Mesenchymal stem cell (in vitro differentiated cells and primary cell): ENCODE results near the gene IRF9.
A peak's percentile ranks its signal among the peaks of the same experiment; 100 is the strongest.

Source experiments
- DNase-seq: peaks from one replicate; pipeline ENCODE4 v3.0.0-alpha.2; 2013
- H2AFZ ChIP-seq: one replicate; pipeline ENCODE4 v1.6.1; 2013; ENCODE audit warnings: low read depth, mild to moderate bottlenecking, control low read depth, inconsistent platforms, low read length, moderate library complexity
- H2AK5ac ChIP-seq: 2 replicates; pipeline ENCODE4 v1.6.1; 2013; ENCODE audit warnings: low read length, moderate library complexity, mild to moderate bottlenecking, inconsistent platforms; ENCODE audit not compliant: severe bottlenecking
- H2BK120ac ChIP-seq: one replicate; pipeline ENCODE4 v1.6.1; 2013; ENCODE audit warnings: low read depth, mild to moderate bottlenecking, inconsistent platforms, low read length, moderate library complexity
- H2BK12ac ChIP-seq, 2 experiments: one replicate each; pipeline ENCODE4 v1.6.1; 2013; ENCODE audit warnings: inconsistent platforms in 2 of 2, low read length in 2 of 2, mild to moderate bottlenecking in 2 of 2, moderate library complexity in 2 of 2, control low read depth in 1 of 2
- H2BK15ac ChIP-seq: one replicate; pipeline ENCODE4 v1.6.1; 2013; ENCODE audit warnings: mild to moderate bottlenecking, low read depth, inconsistent platforms; ENCODE audit not compliant: poor library complexity, severe bottlenecking
- H2BK5ac ChIP-seq: 2 replicates; pipeline ENCODE4 v1.6.1; 2013; ENCODE audit warnings: low read depth, mild to moderate bottlenecking, low read length, control low read depth, inconsistent platforms; ENCODE audit not compliant: poor library complexity, severe bottlenecking
- H3K14ac ChIP-seq, 2 experiments: one replicate each; pipeline ENCODE4 v1.6.1; 2013; ENCODE audit warnings: inconsistent platforms in 2 of 2, low read length in 2 of 2, control low read depth in 1 of 2, mild to moderate bottlenecking in 1 of 2, moderate library complexity in 1 of 2
- H3K18ac ChIP-seq, 2 experiments: one replicate each; pipeline ENCODE4 v1.6.1; 2013; ENCODE audit warnings: inconsistent platforms in 2 of 2, low read length in 2 of 2, control low read depth in 1 of 2, low read depth in 1 of 2, mild to moderate bottlenecking in 1 of 2
- H3K23ac ChIP-seq, 2 experiments: one replicate each; pipeline ENCODE4 v1.6.1; 2013; ENCODE audit warnings: inconsistent platforms in 2 of 2, low read length in 2 of 2, mild to moderate bottlenecking in 2 of 2, moderate library complexity in 2 of 2, control low read depth in 1 of 2
- H3K27ac ChIP-seq: 2 replicates; pipeline ENCODE4 v1.5.1; 2013; ENCODE audit warnings: mild to moderate bottlenecking, moderate library complexity, low read length, control low read depth, inconsistent platforms; ENCODE audit not compliant: poor library complexity, severe bottlenecking
- H3K27me3 ChIP-seq, 2 experiments: 2 replicates each; pipeline versions ENCODE4 v1.6.1 to v1.7.0; 2013; ENCODE audit warnings: low read length in 2 of 2, mild to moderate bottlenecking in 2 of 2, moderate library complexity in 2 of 2, control low read depth in 1 of 2, inconsistent platforms in 1 of 2; ENCODE audit not compliant: control insufficient read depth in 1 of 2, insufficient read depth in 1 of 2
- H3K36me3 ChIP-seq, 2 experiments: 2 replicates each; pipeline versions ENCODE4 v1.6.1 to v1.7.0; 2013; ENCODE audit warnings: low read length in 2 of 2, control low read depth in 1 of 2, inconsistent platforms in 1 of 2, low read depth in 1 of 2, mild to moderate bottlenecking in 1 of 2; ENCODE audit not compliant: insufficient read depth in 2 of 2, control insufficient read depth in 1 of 2
- H3K4ac ChIP-seq, 2 experiments: one replicate each; pipeline ENCODE4 v1.6.1; 2013; ENCODE audit warnings: inconsistent platforms in 2 of 2, low read length in 2 of 2, mild to moderate bottlenecking in 2 of 2, moderate library complexity in 2 of 2, control low read depth in 1 of 2, low read depth in 1 of 2
- H3K4me1 ChIP-seq: 2 replicates; pipeline ENCODE4 v1.6.1; 2013; ENCODE audit warnings: low read depth, low read length, control low read depth; ENCODE audit not compliant: control insufficient read depth, insufficient read depth
- H3K4me2 ChIP-seq: 2 replicates; pipeline ENCODE4 v1.6.1; 2013; ENCODE audit warnings: low read length, mild to moderate bottlenecking, inconsistent platforms; ENCODE audit not compliant: poor library complexity, severe bottlenecking
- H3K4me3 ChIP-seq, 2 experiments: 2 replicates each; pipeline versions ENCODE4 v1.5.1 to v1.7.0; 2013; ENCODE audit warnings: low read length in 2 of 2, mild to moderate bottlenecking in 2 of 2, control low read depth in 1 of 2, low read depth in 1 of 2; ENCODE audit not compliant: insufficient read depth in 1 of 2
- H3K79me1 ChIP-seq: replicated peaks from 2 replicates; pipeline ENCODE4 v1.6.1; 2013; ENCODE audit warnings: mild to moderate bottlenecking, control low read depth, low read length, inconsistent platforms; ENCODE audit not compliant: poor library complexity, severe bottlenecking
- H3K9ac ChIP-seq: 2 replicates; pipeline ENCODE4 v1.7.0; 2013; ENCODE audit warnings: mild to moderate bottlenecking, low read length, moderate library complexity
- H3K9me3 ChIP-seq: 2 replicates; pipeline ENCODE4 v1.7.0; 2013; ENCODE audit warnings: mild to moderate bottlenecking, low read length; ENCODE audit not compliant: control insufficient read depth
- H4K8ac ChIP-seq: one replicate; pipeline ENCODE4 v1.6.1; 2013; ENCODE audit warnings: inconsistent platforms, mild to moderate bottlenecking, low read length, moderate library complexity
- H4K91ac ChIP-seq: one replicate; pipeline ENCODE4 v1.6.1; 2013; ENCODE audit warnings: mild to moderate bottlenecking, low read length, inconsistent platforms
- WGBS: methylation state at CpG from one replicate; pipeline ENCODE4 v1.1.7; 2013; ENCODE audit warnings: mixed read lengths; 5-methylcytosine and 5-hydroxymethylcytosine counted together

Gene IRF9

DNA sequence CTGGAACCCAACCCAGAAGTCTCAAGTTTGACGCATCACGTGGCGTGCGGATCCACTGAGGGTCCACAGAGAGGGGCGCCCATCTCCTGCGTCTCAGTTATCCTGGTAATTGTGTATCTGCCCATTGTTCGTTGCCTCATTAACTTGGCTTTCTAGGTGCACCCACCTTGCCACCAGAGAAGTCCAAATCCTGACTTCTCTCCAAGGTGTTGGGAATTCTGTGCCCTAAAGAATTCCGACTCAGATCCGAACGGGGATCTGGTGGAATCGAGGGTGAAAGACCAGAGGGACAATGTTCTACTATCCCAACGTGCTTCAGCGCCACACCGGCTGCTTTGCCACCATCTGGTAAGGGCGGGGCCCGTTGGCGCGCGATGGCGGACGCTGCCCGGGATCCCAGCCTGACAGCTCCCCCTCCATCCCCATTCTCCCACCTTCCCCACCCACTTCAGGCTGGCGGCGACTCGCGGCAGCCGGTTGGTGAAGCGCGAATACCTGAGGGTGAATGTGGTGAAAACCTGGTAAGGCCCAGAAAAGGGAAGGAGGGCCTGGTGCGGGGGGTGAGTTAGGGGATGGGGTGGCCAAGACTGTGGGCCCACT lies 11.3 kb downstream of the IRF9 start:
- peak overlapping the region in 1 of 2 experiments; percentile 78 for H3K18ac ChIP-seq
- peaks cover 65 to 77% of the 10 kb centered on the region in 2 experiments for H3K36me3 ChIP-seq
- H2AK5ac ChIP-seq = no peak overlapping the region
- no peak overlapping the region for H2BK120ac ChIP-seq
- H3K4me1 ChIP-seq = peaks cover 3% of the 10 kb centered on the region
- peak overlapping the region; percentile 21 to 86 for H2BK12ac ChIP-seq
- H2BK15ac ChIP-seq = no peak overlapping the region
- H3K4ac ChIP-seq = peak overlapping the region in 1 of 2 experiments; percentile 61
- H3K27ac ChIP-seq = no peak overlapping the region
- H3K14ac ChIP-seq = peak overlapping the region in 1 of 2 experiments; percentile 55
- peak overlapping the region; percentile 81 for H4K8ac ChIP-seq
- no peaks in the 10 kb centered on the region for H3K27me3 ChIP-seq
- H3K9me3 ChIP-seq = no peaks in the 10 kb centered on the region
- H2BK5ac ChIP-seq = no peak overlapping the region
- peak overlapping the region in 1 of 2 experiments; percentile 7 for H3K4me3 ChIP-seq
- H3K23ac ChIP-seq = peak overlapping the region in 1 of 2 experiments; percentile 52
- H3K9ac ChIP-seq = no peak overlapping the region
- H3K4me2 ChIP-seq = no peak overlapping the region
- peaks cover 7% of the 10 kb centered on the region for H3K79me1 ChIP-seq
- DNase-seq = no peak
- peak overlapping the region; percentile 62 for H4K91ac ChIP-seq
- WGBS = 46% methylated on average over 25 of the region's 30 CpGs
- H2AFZ ChIP-seq = peak overlapping the region; percentile 1

DNA sequence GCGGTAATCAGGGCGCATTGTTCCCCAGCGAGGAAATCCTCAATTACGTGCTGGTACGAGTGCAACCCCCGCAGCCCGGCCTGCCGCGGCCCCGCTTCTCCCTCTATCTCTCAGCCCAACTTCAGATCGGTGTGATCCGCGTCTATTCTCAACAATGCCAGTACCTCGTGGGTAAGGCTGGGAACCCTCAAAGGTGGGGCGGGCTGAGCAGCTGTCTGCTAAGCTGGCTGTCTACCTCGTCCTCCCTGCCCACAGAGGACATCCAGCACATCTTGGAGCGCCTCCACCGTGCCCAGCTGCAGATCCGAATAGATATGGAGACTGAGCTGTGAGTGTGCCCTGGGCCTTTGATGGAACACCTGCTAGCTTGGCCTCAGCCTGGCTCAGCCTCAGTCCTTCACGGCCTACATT lies 11.8 kb downstream of the IRF9 start:
- Histone ChIP-seq H3K4me3 (no peak overlapping the region), H3K27ac (no peak overlapping the region), H3K79me1 (peaks cover 12% of the 10 kb centered on the region), H4K91ac (no peak overlapping the region), H3K18ac (no peak overlapping the region), H3K9me3 (no peaks in the 10 kb centered on the region), H2BK12ac (peak overlapping the region in 1 of 2 experiments; percentile 49), H4K8ac (no peak overlapping the region), H3K14ac (peak overlapping the region in 1 of 2 experiments; percentile 10), H3K36me3 (peaks cover 66 to 77% of the 10 kb centered on the region in 2 experiments), H3K4ac (peak overlapping the region in 1 of 2 experiments; percentile 61), H2AK5ac (no peak overlapping the region), H2BK5ac (no peak overlapping the region), H2BK15ac (no peak overlapping the region), H3K9ac (no peak overlapping the region), H3K23ac (no peak overlapping the region), H3K4me2 (no peak overlapping the region), H3K27me3 (no peaks in the 10 kb centered on the region), H2AFZ (peak overlapping the region; percentile 1), H2BK120ac (no peak overlapping the region), H3K4me1 (peaks cover 3% of the 10 kb centered on the region)
- 87% methylated on average over 20 of the region's 20 CpGs for WGBS
- no peak for DNase-seq

GRCh38 chr14:24176599-24176998 lies 15.5 kb downstream of the IRF9 start:
- Histone ChIP-seq H3K27ac (no peak overlapping the region), H3K9ac (no peak overlapping the region), H2AFZ (no peak overlapping the region), H3K4me3 (no peak overlapping the region), H2AK5ac (no peak overlapping the region), H3K14ac (no peak overlapping the region), H3K4me2 (no peak overlapping the region), H4K91ac (no peak overlapping the region), H2BK120ac (no peak overlapping the region), H2BK5ac (no peak overlapping the region), H3K23ac (no peak overlapping the region), H3K9me3 (no peaks in the 10 kb centered on the region), H3K18ac (no peak overlapping the region), H2BK15ac (no peak overlapping the region), H3K79me1 (peaks cover 14% of the 10 kb centered on the region), H2BK12ac (no peak overlapping the region), H3K36me3 (peaks cover 80 to 91% of the 10 kb centered on the region in 2 experiments), H3K27me3 (no peaks in the 10 kb centered on the region), H3K4me1 (peaks cover 16% of the 10 kb centered on the region), H3K4ac (no peak overlapping the region), H4K8ac (no peak overlapping the region)
- no peak for DNase-seq
- WGBS = 97% methylated on average over 5 of the region's 5 CpGs

DNA sequence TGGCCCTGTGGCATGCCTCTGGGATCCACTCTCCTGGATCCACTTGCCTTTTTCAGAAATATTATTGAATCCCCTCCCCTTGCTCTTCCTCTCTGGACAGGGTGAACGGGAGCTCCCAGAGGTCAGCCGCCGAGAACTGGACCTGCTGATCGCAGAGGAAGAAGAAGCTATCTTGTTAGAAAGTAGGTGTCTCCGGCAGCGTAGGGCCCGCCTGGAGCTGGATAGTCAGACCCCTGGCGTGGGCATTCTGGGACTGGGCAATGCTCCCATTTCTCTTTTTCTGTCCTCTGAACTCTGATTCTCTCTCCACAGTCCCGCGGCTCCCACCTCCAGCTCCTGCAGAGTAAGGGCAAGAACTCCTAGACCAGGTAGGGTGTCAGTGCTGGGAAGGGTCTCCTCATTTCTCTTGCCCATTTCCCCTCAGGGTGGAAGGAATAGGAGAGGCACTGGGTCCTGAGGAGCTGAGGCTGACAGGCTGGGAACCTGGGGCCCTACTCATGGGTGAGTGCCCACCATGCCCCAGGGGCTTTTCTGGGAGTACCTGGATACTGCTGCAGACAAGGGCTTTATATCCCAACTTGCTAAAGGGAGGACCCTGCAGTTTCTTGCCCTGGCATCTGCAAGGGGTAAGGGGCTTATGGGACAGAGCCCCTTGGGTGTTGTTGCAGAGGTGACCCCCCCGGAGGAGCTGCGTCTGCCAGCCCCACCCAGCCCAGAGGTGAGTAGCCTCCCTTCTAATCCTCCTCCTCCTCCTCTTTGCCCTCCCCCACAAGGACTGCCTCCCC lies 16.2 kb downstream of the IRF9 start:
- Histone ChIP-seq H2BK12ac (no peak overlapping the region), H2BK5ac (no peak overlapping the region), H3K9ac (no peak overlapping the region), H3K4me2 (no peak overlapping the region), H3K23ac (no peak overlapping the region), H2BK120ac (no peak overlapping the region), H3K79me1 (peaks cover 14% of the 10 kb centered on the region), H3K27me3 (no peaks in the 10 kb centered on the region), H3K9me3 (no peaks in the 10 kb centered on the region), H3K4me3 (no peak overlapping the region), H2AFZ (no peak overlapping the region), H2AK5ac (no peak overlapping the region), H3K27ac (no peak overlapping the region), H4K91ac (no peak overlapping the region), H3K36me3 (peaks cover 80 to 94% of the 10 kb centered on the region in 2 experiments), H2BK15ac (no peak overlapping the region), H3K4ac (no peak overlapping the region), H3K14ac (no peak overlapping the region), H4K8ac (no peak overlapping the region), H3K18ac (no peak overlapping the region), H3K4me1 (peaks cover 16% of the 10 kb centered on the region)
- WGBS = 90% methylated on average over 10 of the region's 12 CpGs
- DNase-seq = no peak
